DOHH2 (cell line): ENCODE data around the gene KCTD3.

Experiments
- H3F3A ChIP-seq: fragments of 200-600 bp; sonication (generic), shearing (Covaris generic); 2 replicates; pipeline ENCODE4 v1.6.0; 2016; ENCODE audit warnings: antibody characterized with exemption, mild to moderate bottlenecking; ENCODE audit not compliant: control insufficient read depth, insufficient read depth
- H3K27ac ChIP-seq: fragments of 200-600 bp; sonication (generic); 2 replicates; pipeline ENCODE4 v1.5.1; 2014; ENCODE audit warnings: low read depth, mild to moderate bottlenecking, low read length, moderate library complexity
- H3K27me3 ChIP-seq: fragments of 200-600 bp; sonication (generic); 2 replicates; pipeline ENCODE4 v1.6.1; 2014; ENCODE audit warnings: mild to moderate bottlenecking, low read length, mixed read lengths; ENCODE audit not compliant: control insufficient read depth
- H3K36me3 ChIP-seq: fragments of 200-600 bp; sonication (generic); 2 replicates; pipeline ENCODE4 v1.6.1; 2014; ENCODE audit warnings: mild to moderate bottlenecking, low read length, moderate library complexity, mixed read lengths; ENCODE audit not compliant: control insufficient read depth
- H3K4me1 ChIP-seq: fragments of 200-600 bp; sonication (generic); 2 replicates; pipeline ENCODE4 v1.6.1; 2014; ENCODE audit warnings: mild to moderate bottlenecking, low read length, mixed read lengths; ENCODE audit not compliant: control insufficient read depth
- H3K4me2 ChIP-seq: fragments of 200-600 bp; sonication (generic); 2 replicates; pipeline ENCODE4 v1.6.0; 2014; ENCODE audit warnings: mild to moderate bottlenecking, low read length, moderate library complexity
- H3K4me3 ChIP-seq: fragments of 200-600 bp; sonication (generic); 2 replicates; pipeline ENCODE4 v1.5.1; 2014; ENCODE audit warnings: mild to moderate bottlenecking, low read length, mixed read lengths
- H3K79me2 ChIP-seq: fragments of 200-600 bp; sonication (generic); 2 replicates; pipeline ENCODE4 v1.6.1; 2014; ENCODE audit warnings: mild to moderate bottlenecking, low read length, mixed read lengths; ENCODE audit not compliant: control insufficient read depth
- H3K9me2 ChIP-seq: fragments of 200-600 bp; sonication (generic); replicated peaks from 2 replicates; pipeline ENCODE4 v1.6.1; 2014; ENCODE audit warnings: mild to moderate bottlenecking, low read length, mixed read lengths; ENCODE audit not compliant: control insufficient read depth
- H3K9me3 ChIP-seq: fragments of 200-600 bp; sonication (generic); 2 replicates; pipeline ENCODE4 v1.6.1; 2014; ENCODE audit warnings: antibody characterized with exemption, low read length, mixed read lengths; ENCODE audit not compliant: control insufficient read depth, insufficient read depth
- H4K20me1 ChIP-seq: fragments of 200-600 bp; sonication (generic); 2 replicates; pipeline ENCODE4 v1.6.0; 2014; ENCODE audit warnings: low read depth, mild to moderate bottlenecking, antibody characterized with exemption, low read length, moderate library complexity; ENCODE audit not compliant: control insufficient read depth, insufficient read depth
- EZH2phosphoT487 ChIP-seq: fragments of 200-600 bp; sonication (generic); IDR thresholded peaks from 2 replicates; pipeline ENCODE4 v1.6.1; 2017; ENCODE audit warnings: borderline replicate concordance, mild to moderate bottlenecking, antibody characterized with exemption, low read length, moderate library complexity, mixed read lengths
- TF ChIP-seq, protein P1 (sequence below): fragments of 200-600 bp; sonication (generic); IDR thresholded peaks from one replicate; pipeline ENCODE4 v1.5.1; 2014; ENCODE audit warnings: antibody characterized with exemption, mild to moderate bottlenecking, low read depth, low read length; ENCODE audit not compliant: poor library complexity, severe bottlenecking

KCTD3 gene

DNA sequence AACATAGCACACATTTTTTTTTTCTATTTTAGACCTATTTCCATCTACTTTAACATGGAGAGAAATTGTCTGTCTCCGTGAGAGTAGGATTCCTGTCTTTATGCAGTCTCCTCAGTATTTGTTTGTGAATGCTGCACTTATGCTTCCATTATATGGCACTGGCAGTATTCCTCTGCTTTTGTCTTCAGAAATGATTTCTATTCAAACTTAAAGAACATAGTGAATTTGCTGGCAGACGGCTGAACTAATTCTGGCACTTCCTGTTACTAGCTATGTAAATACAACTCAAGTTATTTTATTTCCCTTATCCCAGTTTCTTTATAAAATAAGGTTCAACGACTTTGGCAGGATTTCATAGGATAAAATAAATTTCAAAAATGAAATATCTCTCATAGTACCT is 45.3 kb downstream of the KCTD3 start:
- H3K4me2 ChIP-seq, result no peak overlapping the region
- H3K9me3 ChIP-seq, result no peaks in the 10 kb centered on the region
- no peak overlapping the region for H3K4me3 ChIP-seq
- 0 out of 2 replicates have a peak, but pooled peaks cover 2% of the 10 kb centered on the region for H3F3A ChIP-seq
- TF ChIP-seq, protein P1, sequence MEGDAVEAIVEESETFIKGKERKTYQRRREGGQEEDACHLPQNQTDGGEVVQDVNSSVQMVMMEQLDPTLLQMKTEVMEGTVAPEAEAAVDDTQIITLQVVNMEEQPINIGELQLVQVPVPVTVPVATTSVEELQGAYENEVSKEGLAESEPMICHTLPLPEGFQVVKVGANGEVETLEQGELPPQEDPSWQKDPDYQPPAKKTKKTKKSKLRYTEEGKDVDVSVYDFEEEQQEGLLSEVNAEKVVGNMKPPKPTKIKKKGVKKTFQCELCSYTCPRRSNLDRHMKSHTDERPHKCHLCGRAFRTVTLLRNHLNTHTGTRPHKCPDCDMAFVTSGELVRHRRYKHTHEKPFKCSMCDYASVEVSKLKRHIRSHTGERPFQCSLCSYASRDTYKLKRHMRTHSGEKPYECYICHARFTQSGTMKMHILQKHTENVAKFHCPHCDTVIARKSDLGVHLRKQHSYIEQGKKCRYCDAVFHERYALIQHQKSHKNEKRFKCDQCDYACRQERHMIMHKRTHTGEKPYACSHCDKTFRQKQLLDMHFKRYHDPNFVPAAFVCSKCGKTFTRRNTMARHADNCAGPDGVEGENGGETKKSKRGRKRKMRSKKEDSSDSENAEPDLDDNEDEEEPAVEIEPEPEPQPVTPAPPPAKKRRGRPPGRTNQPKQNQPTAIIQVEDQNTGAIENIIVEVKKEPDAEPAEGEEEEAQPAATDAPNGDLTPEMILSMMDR, result no peak
- no peak for TF ChIP-seq EZH2phosphoT487
- peaks cover 45% of the 10 kb centered on the region for H3K36me3 ChIP-seq
- no peaks in the 10 kb centered on the region for H3K27me3 ChIP-seq
- H3K27ac ChIP-seq, result no peak overlapping the region
- no peaks in the 10 kb centered on the region for H3K9me2 ChIP-seq
- peaks cover 8% of the 10 kb centered on the region for H3K4me1 ChIP-seq
- H3K79me2 ChIP-seq, result no peaks in the 10 kb centered on the region
- no peaks in the 10 kb centered on the region for H4K20me1 ChIP-seq

DNA sequence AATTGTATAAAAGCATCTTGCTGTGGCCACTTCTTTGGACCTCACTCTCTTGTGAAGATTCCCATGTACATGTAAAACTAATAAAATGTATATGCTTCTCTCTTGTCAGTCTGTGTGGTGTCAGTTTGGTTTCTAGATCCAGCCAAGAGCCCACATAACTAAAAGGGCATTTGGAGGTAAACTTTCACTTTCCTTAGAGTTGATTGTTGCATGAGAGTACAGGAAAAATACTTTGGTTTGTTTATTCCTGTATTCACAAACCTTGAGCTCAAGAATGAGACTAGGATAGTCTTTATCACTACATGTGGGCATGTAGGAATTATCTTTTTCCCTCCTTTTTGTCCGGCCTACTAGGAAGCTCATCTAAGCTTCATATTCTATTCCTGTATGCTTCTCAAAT is 50.9 kb downstream of the KCTD3 start:
- no peaks in the 10 kb centered on the region for H3K9me3 ChIP-seq
- H3K4me2 ChIP-seq, result no peak overlapping the region
- TF ChIP-seq, protein P1, result no peak
- no peak for TF ChIP-seq EZH2phosphoT487

DNA sequence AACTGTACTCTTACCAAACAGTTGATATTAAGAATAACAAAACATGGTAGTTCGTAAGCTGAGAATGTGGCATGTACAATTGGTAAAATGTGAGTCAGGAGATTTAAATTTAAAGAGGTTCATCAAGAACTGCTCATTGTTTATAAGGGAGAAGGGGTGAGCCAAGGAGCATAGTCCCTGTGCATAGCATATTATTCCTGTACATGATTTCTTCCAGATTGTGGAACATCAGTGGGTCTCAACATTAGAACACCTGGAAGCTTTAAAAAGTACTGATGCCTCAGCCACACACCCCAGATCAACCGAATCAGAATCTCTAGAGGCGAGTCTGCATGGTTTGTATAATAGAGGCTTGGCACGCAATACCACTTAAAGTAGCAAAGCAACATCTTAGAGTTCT is 56.1 kb downstream of the KCTD3 start:
- no peaks in the 10 kb centered on the region for H3K79me2 ChIP-seq
- no peaks in the 10 kb centered on the region for H3K9me2 ChIP-seq
- no peak overlapping the region for H3K27ac ChIP-seq
- TF ChIP-seq EZH2phosphoT487, result no peak
- TF ChIP-seq, protein P1, result no peak
- H3K4me3 ChIP-seq, result no peak overlapping the region
- H4K20me1 ChIP-seq, result no peaks in the 10 kb centered on the region
- no peaks in the 10 kb centered on the region for H3F3A ChIP-seq
- no peak overlapping the region for H3K4me2 ChIP-seq
- no peaks in the 10 kb centered on the region for H3K9me3 ChIP-seq
- H3K27me3 ChIP-seq, result no peaks in the 10 kb centered on the region
- peaks cover 22% of the 10 kb centered on the region for H3K36me3 ChIP-seq
- H3K4me1 ChIP-seq, result no peaks in the 10 kb centered on the region

More for the DNA sequence above, 50.9 kb downstream of the KCTD3 start:
- no peaks in the 10 kb centered on the region for H3F3A ChIP-seq
- H3K4me3 ChIP-seq, result no peak overlapping the region
- H3K27ac ChIP-seq, result no peak overlapping the region
- peaks cover 36% of the 10 kb centered on the region for H3K36me3 ChIP-seq
- H4K20me1 ChIP-seq, result no peaks in the 10 kb centered on the region
- H3K79me2 ChIP-seq, result no peaks in the 10 kb centered on the region
- H3K27me3 ChIP-seq, result no peaks in the 10 kb centered on the region
- H3K9me2 ChIP-seq, result no peaks in the 10 kb centered on the region
- no peaks in the 10 kb centered on the region for H3K4me1 ChIP-seq
